Esophagus squamous epithelium (tissue), 4 donors: ENCODE data around the gene ZFYVE28.

Experiments used
- CTCF ChIP-seq, 6 experiments: fragments of 450-650 bp in 4 of 6; fragments of 200-600 bp in 2 of 6; sonication (generic) in 2 of 6; IDR thresholded peaks; one replicate each; pipeline ENCODE4 v1.5.1; 2016 to 2019; ENCODE audit warnings: antibody characterized with exemption in 6 of 6, mild to moderate bottlenecking in 4 of 6, moderate library complexity in 4 of 6
- POLR2A ChIP-seq, 4 donors: fragments of 450-650 bp; IDR thresholded peaks; one replicate each; pipeline ENCODE4 v1.6.1; 2017; ENCODE audit warnings: antibody characterized with exemption in 4 of 4, mild to moderate bottlenecking in 4 of 4, moderate library complexity in 3 of 4

GRCh38 chr4:2424581-2424980 is 6.1 kb upstream of the ZFYVE28 start:
- TF ChIP-seq POLR2A (IDR thresholded peaks at IDR 0.05) = no peak
- TF ChIP-seq CTCF (IDR thresholded peaks at IDR 0.05) = no peak
